GM18505 (cell line): ENCODE results near the gene SYCE1.
"Not testable (repeated sequence)": the region's sequence is repeated elsewhere in the genome, so short reads cannot be mapped to it uniquely, and the experiment has no call there.

Experiments
- ATAC-seq: cut with Tn5 transposase; IDR thresholded peaks from one replicate; pipeline ENCODE4 v1.9.1; 2021; ENCODE audit not compliant: unreplicated experiment
- POLR2A ChIP-seq: IDR thresholded peaks from 4 replicates; pipeline ENCODE4 v1.6.1; 2011; ENCODE audit warnings: borderline replicate concordance; ENCODE audit not compliant: insufficient read depth, insufficient read length; ENCODE audit errors: extremely low read depth

Gene SYCE1, protein sequence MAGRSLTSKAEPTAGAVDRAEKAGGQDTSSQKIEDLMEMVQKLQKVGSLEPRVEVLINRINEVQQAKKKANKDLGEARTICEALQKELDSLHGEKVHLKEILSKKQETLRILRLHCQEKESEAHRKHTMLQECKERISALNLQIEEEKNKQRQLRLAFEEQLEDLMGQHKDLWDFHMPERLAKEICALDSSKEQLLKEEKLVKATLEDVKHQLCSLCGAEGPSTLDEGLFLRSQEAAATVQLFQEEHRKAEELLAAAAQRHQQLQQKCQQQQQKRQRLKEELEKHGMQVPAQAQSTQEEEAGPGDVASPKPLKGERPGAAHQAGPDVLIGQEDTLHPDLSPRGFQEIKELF

DNA sequence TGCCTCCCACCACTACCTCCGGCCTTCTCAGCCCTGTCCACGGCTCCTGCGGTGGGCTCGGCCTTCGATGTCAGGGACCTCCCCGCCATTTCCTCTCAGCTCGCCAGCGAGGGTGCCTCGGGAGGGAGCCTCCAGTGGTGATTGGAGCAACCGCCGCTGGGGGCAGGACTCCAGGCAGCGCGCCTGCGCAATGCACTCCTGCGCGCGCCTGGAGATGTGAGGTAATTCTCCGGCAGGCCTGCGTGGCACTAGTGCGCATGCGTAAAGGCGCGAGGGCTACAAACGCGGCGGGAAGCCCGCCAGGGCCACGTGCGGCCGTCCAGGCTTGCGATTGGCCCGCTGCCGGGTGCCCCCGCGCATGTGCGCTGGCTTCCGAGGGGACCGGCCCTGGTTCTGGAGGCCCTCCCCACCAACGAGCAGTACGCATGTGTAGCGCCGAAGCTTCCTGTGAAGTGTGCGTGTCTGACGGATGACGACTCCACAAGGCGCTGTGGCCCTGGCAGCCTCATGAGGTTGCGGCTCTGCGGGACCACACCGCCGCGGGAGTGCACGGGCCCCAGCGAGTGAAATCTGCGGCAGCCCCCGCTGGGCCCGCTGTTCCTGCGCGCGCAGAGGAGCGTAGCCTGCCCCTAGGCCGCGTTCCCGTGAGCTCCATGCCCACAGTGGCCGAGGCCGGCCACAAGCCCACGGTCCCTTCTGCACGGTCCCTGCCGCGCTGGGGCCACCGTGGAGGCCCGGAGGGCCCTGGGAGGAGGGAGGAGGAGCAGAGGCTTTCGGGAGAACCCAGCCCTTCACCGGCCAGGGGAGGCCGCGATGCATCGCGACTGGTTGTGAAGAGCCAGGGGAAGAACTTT lies at the start of gene SYCE1:
Gene SYCE1, minus strand, starts transcription at position 143 of the 854 bp plus-strand sequence. Its CDS starts 54 bp downstream, at position 89.
- no peak for TF ChIP-seq POLR2A
- no peak for ATAC-seq

DNA sequence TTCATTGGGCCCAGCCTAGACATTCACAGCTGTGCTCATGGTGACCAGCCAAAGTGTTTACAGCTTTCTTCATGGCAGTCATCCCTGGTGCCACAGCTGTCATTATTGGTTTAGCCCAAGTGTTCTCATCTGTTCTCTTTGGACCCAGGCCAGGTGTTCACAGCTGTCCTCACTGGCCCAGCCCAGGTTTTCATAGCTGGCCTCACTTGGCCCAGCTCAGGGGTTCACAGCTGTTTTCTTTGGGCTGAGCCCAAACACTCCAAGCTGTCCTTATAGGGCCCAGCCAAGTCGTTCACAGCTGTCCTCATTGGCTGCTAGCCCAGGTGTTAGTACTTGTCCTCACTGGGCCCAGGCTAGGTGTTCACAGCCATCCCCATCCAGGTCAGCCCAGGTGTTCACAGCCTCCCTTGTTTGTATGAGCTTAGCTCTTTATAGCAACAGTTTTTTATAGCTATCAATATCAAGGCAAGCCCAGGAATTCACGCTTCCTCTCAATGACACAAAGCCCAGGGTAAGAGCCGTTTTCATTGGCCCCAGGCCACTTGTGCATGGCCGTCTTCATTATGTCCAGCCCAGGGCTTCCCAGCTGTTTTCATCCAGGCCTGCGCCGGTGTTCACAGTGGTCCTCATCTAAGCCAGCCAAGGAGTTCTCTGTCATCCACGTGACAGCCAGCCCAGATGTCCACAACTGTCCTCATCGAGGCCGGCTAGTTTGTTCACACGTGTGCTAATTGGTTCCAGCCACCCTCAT lies 49.6 kb upstream of the SYCE1 start:
- no peak for TF ChIP-seq POLR2A
- ATAC-seq, result no peak

DNA sequence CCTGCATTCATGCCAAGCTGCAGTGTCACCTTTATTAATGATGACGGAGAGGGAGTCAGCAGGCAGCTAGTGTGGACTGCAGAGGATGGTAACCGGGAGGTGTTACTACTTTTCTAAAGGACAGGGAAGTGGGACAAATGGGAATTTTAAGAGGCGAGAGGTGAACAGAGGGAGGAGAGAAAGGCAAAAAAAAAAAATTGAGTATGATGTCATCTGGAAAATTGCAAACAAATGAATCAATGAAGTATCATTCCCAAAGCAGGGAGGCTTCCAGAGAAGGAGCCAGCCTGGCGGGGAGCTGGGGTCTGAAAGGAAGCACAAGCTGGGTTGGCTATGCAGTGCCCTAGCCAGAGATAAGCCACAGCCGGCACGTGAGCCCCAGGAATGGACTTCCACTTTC lies 48.3 kb upstream of the SYCE1 start:
- TF ChIP-seq POLR2A, result no peak
- ATAC-seq, result no peak

DNA sequence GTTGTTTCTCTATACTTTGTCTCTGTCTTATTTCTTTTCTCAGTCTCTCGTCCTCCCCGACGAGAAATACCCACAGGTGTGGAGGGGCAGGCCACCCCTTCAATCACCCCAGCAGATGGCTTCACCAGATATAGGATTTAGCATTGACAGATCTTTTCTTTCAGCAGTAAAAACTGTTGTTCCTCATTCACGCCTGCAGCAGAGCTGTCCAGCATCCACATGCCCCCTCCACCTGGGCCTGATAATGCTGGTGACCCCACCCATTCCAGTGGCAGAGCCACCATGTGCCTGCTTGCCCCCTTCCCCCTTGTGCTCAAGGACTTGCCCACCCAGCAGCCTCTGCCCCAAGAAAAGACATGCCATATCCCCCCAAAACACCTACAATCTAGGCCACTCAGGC lies 45.7 kb upstream of the SYCE1 start:
- ATAC-seq, result no peak
- TF ChIP-seq POLR2A, result no peak

DNA sequence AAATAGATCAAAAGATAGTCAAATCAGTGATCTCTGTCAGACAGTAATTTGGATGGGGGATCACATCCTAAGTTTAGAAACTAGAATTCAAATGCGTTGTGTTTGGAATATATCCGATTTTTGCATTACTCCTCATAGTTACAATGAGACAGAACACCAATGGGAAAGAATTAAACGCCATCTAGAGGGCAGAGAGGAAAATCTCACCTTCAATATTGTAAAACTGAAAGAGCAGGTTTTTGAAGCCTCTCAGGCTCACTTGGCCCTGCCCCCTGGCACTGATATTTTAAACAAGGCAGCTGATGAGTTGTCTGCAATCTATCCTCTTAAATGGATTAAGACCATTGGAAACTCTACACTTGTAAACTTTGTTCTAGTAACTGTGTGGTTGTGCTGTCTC lies 43.5 kb upstream of the SYCE1 start:
- no peak for ATAC-seq
- no peak for TF ChIP-seq POLR2A

DNA sequence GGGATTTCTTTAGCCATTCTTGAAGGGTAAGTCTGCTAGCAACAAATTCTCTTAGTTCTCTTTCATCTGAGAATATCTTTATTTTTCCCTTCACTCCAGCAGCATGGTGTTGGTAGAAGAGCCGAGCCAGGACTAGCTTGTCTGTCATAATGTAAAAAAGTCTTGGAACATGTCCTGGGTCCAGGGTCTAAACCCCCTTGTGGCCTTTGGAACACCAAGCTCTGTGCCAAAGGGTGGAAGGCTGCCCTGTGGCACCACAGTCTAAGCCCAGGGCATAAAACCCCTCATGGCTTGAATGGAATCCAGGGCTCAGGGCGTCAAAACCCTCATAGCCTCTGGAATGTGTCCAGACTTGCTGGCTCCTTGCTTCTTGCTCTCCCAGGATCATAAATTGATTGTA lies 38.1 kb upstream of the SYCE1 start:
- ATAC-seq, result not testable (repeated sequence)

DNA sequence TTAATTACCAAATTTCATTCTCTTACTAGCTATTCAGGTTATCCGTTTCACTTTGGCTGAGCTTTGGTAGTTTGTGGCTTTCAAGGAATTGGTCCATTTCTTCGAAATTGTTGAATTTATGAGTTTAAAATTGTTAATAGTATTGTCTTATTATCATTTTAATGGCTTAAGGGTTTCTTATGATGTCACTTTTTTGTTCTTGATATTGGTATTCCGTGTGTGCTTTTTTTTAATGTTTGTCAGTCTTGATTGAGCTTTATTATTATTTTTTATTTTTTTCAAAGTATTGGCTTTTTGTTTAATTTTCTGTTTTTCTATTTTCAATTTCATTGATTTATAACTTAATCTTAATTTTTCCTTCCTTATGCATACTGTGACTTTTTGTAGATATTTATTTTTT lies 35.3 kb upstream of the SYCE1 start:
- ATAC-seq, result no peak
- TF ChIP-seq POLR2A, result no peak

DNA sequence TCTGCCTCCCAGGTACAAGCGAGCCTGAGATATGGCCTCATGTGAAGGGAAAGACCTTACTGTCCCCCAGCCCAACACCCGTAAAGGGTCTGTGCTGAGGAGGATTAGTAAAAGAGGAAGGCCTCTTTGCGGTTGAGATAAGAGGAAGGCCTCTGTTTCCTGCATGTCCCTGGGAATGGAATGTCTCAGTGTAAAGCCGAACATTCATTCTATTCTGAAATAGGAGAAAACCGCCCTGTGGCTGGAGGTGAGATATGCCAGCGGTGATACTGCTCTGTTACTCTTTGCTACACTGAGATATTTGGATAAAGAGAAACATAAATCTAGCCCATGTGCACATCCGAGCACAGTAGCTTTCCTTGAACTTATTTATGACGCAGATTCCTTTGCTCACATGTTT lies 34.5 kb upstream of the SYCE1 start:
- ATAC-seq, result not testable (repeated sequence)

DNA sequence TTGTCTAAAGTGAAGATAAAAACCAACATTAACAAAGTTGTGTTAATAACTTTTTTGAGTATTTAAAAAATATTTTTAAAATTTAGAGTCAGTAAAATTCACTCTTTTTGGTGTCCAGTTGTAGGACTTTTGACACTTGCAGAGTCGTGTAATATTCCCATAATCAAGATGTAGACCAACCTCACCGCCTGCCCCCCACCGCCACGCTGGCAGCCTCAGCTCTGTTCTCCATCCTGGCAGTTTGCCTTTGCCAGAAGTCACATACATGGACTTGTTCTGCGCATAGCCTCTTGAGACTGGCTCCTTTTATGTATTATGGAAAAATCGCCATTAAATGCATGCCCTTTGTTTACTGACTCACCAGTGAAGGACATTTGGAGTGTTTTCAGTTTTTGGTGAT lies 27.3 kb upstream of the SYCE1 start:
- no peak for ATAC-seq
- TF ChIP-seq POLR2A, result no peak

DNA sequence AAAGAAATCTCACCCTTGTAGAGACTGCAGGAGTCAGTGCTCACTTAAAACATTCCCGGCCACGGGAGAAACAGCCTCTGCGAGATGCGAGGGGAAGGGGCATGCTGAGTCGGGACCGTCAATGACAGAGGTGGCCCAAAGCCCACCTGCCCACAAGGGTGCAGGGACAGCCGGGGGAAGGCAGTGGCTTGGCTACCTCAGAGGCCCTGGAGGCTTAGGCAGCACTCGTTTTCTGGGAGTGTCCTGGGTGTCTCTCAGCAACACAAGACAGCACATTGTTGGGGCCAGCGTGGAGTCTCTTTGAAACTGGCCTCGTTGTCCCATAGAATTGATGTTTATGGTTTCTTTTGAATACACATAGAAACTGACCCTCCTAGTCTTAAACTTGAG lies 25.6 kb upstream of the SYCE1 start:
- TF ChIP-seq POLR2A, result no peak
- no peak for ATAC-seq

DNA sequence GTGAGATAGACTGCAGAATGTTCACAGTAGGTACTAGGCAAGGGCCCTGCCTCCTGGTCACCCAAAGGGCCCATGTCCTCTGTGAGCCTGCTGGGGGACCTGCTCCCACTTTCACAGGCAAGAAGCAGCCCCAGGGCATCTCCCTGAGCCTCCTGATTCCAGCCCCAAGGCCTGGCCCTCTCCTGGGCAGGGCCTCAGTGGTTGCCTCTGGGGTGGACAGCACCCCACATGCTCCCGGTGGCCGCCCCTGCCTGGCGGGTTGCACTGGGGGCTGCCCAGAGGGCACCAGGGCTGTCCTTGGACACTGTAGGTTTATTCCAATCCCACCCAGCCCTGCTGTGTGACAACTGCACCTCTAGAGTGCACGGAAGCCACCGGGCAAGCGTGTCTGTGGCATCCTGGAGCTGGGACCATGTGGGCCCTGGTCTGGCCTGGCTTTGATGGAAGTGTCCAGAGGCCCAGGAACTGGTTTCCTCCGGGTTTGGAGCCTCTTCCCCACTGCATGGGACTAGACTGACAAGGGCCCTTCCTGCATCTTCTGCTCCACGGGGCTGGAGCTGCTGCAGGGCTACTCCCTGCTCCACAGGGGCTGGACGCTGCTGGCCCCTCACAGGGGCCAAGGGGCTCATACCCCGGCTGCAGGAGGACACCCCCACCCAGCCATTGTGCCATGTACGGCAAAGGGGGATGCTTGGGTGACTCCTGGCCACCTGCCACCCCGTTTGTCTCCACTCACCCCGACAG lies 25.0 kb upstream of the SYCE1 start:
- ATAC-seq, result no peak
- TF ChIP-seq POLR2A, result no peak

DNA sequence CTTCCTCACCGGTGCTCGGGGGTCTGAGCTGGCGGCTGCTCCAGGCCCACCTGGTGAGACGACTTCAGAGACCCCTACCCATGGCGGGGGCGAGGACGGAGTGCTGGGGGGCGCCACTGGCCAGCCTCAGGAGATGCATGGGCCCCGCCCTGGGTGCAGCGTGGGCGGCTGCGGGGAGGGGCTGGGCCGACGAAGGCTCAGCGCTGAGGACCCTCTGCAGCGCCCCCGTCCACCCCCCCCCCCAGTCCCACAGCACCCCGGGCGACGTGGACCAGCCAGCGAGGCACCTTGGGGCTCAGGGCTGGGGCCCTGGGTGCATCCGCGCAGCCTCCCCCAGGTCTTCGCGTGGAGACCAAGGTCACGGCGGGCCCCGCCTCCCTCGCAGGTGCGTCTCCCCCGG lies 11.7 kb upstream of the SYCE1 start:
- ATAC-seq, result not testable (repeated sequence)

DNA sequence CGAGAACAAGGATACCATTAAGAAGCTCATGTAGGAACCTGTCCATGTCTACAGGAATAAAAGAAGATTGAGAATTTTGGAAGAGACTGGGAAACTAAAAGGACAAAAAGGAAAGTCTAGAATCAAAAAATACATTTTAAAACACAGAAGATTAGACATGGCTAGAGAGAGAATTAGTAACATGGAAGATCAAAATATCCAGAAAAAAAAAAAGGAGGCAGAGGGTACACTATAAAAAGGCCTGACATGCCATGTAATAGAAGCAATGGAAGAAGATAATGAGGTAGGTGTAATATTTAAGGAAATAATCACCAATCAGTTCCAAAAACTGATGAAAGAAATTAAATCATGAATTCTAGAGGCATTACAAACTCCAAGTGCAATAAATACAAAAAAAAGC lies 8.1 kb upstream of the SYCE1 start:
- ATAC-seq, result not testable (repeated sequence)

DNA sequence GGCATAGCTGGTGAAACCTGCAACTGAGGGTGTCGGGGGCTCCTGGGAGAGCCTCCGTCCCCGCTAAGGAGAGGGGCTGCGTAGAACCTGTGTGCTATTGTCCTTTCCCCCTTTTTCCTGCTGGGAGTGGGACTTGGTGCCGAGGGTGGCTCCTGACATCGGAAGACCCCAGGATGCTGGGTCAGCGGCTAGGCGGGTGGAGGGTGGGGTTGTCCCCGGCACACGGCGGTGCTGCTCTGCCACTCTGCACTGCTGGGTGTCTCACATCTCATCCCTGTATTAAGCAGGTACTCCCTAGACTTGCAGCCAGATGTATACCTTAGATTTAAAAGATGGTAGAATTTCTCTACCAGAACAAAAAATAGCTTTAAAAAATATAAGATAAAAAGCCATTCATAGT lies 6.7 kb upstream of the SYCE1 start:
- ATAC-seq, result not testable (repeated sequence)

DNA sequence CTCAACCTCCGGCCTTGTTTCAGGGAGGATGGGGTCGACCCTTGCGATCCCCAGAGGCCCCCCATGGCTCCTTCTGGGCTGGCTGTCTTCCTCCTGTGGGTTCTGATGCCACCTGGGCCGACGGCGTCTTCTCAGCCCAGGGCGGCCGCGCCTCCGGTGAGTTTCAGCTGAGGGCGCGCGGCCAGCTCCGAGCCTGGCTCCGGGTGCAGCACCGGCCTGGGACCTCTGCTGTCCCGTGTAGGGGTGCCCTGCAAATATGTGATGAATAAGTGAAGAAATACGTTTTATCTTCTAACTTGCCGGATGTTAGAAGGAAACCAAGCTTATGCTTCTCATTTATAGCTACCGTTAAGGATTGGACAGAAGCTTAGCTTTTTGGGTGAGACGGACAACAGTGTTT lies 4.4 kb upstream of the SYCE1 start:
- ATAC-seq, result not testable (repeated sequence)

DNA sequence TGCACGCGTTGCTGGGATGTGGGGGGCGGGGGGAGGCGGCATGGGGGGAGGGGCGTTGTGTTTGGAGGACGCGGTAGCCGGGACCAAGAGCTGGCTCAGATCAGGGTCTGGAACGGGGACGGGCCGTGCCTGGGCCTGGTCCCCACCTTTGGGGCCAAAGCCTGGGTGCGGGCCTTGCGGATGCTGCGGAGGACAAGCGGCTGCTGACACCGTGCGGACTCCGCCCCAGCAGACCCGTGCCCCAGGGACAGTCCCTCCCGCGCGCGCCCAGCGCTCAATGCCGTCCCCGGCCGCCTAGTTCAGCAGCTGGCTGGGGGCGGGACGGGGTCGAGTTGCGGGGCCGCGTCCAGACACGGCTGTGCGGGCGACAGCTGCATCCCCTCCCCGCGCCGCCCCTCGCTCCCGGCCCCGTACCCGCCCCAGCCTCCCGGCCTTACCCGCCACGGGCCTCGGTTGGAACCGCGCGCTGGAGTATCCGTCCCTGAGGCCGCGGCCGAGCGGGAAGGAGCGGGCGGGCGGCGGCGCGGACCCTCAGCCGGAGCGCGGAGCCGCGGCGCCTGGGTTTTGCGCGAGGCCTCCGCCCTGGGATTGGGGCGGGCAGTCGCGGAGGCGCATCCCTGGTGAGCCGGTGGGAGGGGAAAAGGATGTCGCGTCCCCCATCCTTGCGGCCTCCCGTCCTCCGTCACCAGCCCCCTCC lies 3.6 kb upstream of the SYCE1 start:
- not testable (repeated sequence) for ATAC-seq
